AG04450 (cell line): ENCODE measurements around the gene CATSPERZ. TPM values are rescaled to one million over a fixed set of nuclear protein-coding genes. Genes with fewer than 3 reads are reported as not detected.
A peak's percentile ranks its signal among the peaks of the same experiment; 100 is the strongest.

Experiments used
- CTCF ChIA-PET: fragments of 300-600, 350-600 bp; formaldehyde crosslinking; extraction: SDS; loops from one replicate; lab custom pipeline; 2022; ENCODE audit warnings: antibody characterized with exemption, inconsistent platforms; lab: Charles Lee
- POLR2A ChIA-PET: fragments of 350-600 bp; formaldehyde crosslinking; extraction: SDS; loops from one replicate; lab custom pipeline; 2021; ENCODE audit warnings: antibody characterized with exemption, inconsistent platforms; lab: Yijun Ruan, JAX
- DNase-seq: peaks from one replicate; pipeline ENCODE4 v3.0.0-alpha.2; 2011; ENCODE audit warnings: low read depth, low spot score
- H3K27ac ChIP-seq: one replicate; pipeline ENCODE4 v1.5.1; 2012; ENCODE audit warnings: low read depth, low read length, control low read depth
- H3K27me3 ChIP-seq: one replicate; pipeline ENCODE4 v1.6.0; 2012; ENCODE audit warnings: low read length; ENCODE audit not compliant: control insufficient read depth, insufficient read depth
- H3K4me3 ChIP-seq: 2 replicates; pipeline ENCODE4 v1.5.1; 2011; ENCODE audit warnings: mild to moderate bottlenecking, low read depth, low read length, control low read depth
- H3K9me3 ChIP-seq: 2 replicates; pipeline ENCODE4 v1.5.1; 2012; ENCODE audit warnings: low read length; ENCODE audit not compliant: control insufficient read depth, insufficient read depth
- polyA plus RNA-seq: library from polyadenylated mRNA; depleted of rRNA; stranded (reverse); fragments of >200 nt; gene quantifications from 2 replicates; pipeline ENCODE4 v1.2.3, GENCODE V29; 2011
- TF ChIP-seq, protein P1 (sequence below): IDR thresholded peaks from 2 replicates; pipeline ENCODE4 v1.5.1; 2011; ENCODE audit warnings: low read depth, low read length, control low read depth, inconsistent platforms

CATSPERZ gene
- polyA plus RNA-seq, 1 experiment, result not detected

- CTCF ChIA-PET, result no interaction called here
- H3K27me3 ChIP-seq, result no peaks in the 10 kb centered on the region
These were observed 33.8 kb upstream of the CATSPERZ start for GRCh38 chr11:64266339-64266738.

DNA sequence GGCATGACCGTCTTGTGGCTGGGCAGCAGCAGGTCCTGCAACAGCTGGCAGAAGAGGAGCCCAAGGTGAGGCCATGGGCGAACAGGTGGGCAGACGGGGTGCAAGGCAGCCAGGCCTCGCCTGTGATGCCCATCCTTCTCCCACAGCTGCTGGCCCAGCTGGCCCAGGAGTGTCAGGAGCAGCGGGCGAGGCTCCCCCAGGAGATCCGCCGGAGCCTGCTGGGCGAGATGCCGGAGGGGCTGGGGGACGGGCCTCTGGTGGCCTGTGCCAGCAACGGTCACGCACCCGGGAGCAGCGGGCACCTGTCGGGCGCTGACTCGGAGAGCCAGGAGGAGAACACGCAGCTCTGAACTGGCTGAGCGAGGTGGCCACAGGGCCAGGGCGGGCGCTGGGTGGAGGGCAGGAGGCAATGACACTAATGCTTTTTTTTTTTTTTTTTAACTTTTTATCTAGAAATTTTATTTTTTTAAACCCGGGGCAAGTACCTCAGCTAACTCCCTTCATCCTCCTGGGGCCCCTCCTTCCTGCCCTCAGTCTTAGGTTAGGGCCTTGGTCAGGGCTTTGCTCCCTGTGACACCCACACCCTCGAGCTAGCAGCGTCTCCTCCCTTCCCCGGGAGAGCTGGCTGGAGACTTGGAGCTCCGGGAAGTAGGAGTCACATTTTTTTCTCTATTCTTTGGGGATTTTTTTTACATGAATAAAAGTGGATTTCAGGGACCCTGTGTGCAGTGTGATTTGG, 32.8 kb upstream of the CATSPERZ start:
- no peaks in the 10 kb centered on the region for H3K27me3 ChIP-seq
- no peaks in the 10 kb centered on the region; the same call in 1 of the 2 replicates for H3K9me3 ChIP-seq
- ChIA-PET POLR2A (interaction anchor here (1.5 kb wide), 1 partner anchor 20 kb away, joined by 4 read pairs; the partner anchor contains the start of gene PPP1R14B), CTCF (interaction anchor here (0.6 to 4.0 kb wide), 5 partner anchors 16 to 1437 kb away, joined by 3 to 23 read pairs (median 9); partner anchors contain the start of gene PLCB3)
- H3K4me3 ChIP-seq, result no peak overlapping the region
- no peak for DNase-seq
- H3K27ac ChIP-seq, result no peak overlapping the region
- TF ChIP-seq, protein P1, sequence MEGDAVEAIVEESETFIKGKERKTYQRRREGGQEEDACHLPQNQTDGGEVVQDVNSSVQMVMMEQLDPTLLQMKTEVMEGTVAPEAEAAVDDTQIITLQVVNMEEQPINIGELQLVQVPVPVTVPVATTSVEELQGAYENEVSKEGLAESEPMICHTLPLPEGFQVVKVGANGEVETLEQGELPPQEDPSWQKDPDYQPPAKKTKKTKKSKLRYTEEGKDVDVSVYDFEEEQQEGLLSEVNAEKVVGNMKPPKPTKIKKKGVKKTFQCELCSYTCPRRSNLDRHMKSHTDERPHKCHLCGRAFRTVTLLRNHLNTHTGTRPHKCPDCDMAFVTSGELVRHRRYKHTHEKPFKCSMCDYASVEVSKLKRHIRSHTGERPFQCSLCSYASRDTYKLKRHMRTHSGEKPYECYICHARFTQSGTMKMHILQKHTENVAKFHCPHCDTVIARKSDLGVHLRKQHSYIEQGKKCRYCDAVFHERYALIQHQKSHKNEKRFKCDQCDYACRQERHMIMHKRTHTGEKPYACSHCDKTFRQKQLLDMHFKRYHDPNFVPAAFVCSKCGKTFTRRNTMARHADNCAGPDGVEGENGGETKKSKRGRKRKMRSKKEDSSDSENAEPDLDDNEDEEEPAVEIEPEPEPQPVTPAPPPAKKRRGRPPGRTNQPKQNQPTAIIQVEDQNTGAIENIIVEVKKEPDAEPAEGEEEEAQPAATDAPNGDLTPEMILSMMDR, result no peak

More at GRCh38 chr11:64266339-64266738, 33.8 kb upstream of the CATSPERZ start:
- TF ChIP-seq, protein P1, result no peak
- H3K9me3 ChIP-seq, result no peaks in the 10 kb centered on the region; the same call in 1 of the 2 replicates
- H3K4me3 ChIP-seq, result no peak overlapping the region
- H3K27ac ChIP-seq, result no peak overlapping the region
- DNase-seq, result no peak
- POLR2A ChIA-PET, result interaction anchor here (0.6 kb wide), 1 partner anchor 574 kb away, joined by 3 read pairs; no protein-coding TSS in a partner anchor

DNA sequence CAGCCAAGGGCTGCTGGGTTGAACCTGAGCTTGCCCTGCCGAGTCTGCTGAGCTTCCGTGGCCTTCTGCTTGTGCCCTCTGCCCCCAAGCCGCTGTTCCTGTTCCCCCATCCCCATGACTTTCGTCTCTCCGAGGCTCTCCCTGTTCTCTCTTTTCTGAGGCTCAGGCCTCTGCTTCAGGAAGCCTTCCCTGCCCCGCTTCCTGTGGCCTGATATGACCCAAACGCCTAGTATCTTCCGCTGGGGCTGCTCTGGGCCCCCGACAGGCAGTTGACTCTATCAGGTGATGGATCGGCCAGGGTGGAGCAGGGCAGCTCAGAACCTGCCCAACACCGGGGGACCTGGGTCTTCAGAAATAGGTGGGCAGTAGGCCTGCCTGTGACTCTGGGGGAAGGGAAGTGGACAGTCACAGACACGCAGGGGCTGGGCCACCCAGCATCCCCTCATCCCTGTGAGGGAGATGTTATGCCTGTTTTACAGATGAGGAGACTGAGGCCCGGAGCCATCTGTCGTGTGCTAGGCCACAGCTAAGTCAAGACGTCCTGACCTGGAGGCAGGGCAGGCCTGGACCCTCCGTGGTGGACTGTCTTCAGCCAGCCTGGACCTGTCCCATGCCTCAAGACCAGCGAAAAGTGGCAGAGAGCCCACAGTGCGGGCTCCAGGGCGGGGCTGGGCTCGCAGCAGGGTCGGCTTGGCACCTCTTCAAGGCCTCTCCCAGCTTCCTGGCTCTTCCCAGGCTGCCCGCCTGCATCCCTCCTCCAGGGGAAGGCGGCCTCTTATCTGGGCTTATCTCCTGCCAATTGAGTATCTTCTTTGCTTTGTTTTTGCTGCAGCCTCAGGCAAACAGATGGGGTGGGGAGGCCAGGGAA, 31.9 kb upstream of the CATSPERZ start:
- Histone ChIP-seq H3K4me3 (peak overlapping the region; percentile 66), H3K27ac (peak overlapping the region; percentile 95), H3K9me3 (no peaks in the 10 kb centered on the region; the same call in 1 of the 2 replicates), H3K27me3 (no peaks in the 10 kb centered on the region)
- POLR2A ChIA-PET, result interaction anchor here (0.7 to 4.1 kb wide), 6 partner anchors 10 to 83 kb away, joined by 3 to 28 read pairs (median 4); partner anchors contain the start of genes BAD, GPR137, PPP1R14B and STIP1
- TF ChIP-seq, protein P1, result no peak
- no peak for DNase-seq
- CTCF ChIA-PET, result interaction anchor here (0.5 to 4.0 kb wide), 7 partner anchors 17 to 87 kb away, joined by 3 to 23 read pairs (median 4); partner anchors contain the start of genes FKBP2 and PLCB3

DNA sequence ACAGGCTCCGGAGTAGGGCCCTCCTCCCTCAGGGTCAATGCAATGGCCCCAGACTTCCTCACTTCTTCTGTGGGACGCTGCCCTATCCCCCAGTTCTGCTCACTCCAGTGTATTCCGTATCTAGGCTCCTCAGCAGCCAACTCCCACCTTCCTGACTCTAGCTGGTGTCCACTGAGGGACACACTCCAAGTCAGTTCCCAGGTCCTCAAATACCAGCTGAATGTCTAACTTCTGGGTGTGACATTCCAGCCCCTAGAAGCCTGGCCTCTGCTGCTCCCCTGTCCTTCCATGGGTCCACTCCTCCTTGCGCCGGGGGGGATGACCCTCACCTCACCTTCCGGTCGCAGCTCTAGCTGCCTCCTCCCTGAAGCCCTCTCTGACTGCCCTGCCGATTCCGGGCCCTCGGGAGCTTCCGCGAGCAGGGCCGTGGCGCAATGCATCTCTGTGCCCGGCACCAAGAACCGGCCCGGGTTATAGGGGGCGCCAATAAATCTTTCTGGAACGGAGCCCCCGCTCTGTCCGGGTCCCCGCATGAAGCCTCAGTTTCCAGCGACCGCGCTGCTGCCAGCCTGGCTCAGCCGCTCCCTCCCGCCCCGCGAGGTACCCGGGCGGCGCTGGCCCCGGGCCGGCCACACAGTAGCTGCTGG, 31.1 kb upstream of the CATSPERZ start:
- Histone ChIP-seq H3K27ac (peak overlapping the region; percentile 95), H3K27me3 (no peaks in the 10 kb centered on the region), H3K9me3 (no peaks in the 10 kb centered on the region; the same call in 1 of the 2 replicates), H3K4me3 (peak overlapping the region; percentile 66)
- ChIA-PET POLR2A (interaction anchor here (0.7 to 4.1 kb wide), 7 partner anchors 11 to 83 kb away, joined by 3 to 28 read pairs (median 4); partner anchors contain the start of genes BAD, GPR137, PPP1R14B and STIP1), CTCF (interaction anchor here (0.5 to 4.0 kb wide), 4 partner anchors 18 to 86 kb away, joined by 3 to 23 read pairs (median 6); partner anchors contain the start of genes FKBP2 and PLCB3)
- TF ChIP-seq, protein P1, result no peak
- no peak for DNase-seq
